Stimulated activated CD4-positive, alpha-beta T cell treated with anti-CD3 and anti-CD28 coated beads, Interleukin-4, amount 100 ng/mL, for 48 hours (primary cell): ENCODE measurements around the gene TTC23L.

ENCODE experiments used
- DNase-seq, 2 donors: peaks; one replicate each; pipeline ENCODE4 v3.0.0-alpha.2; 2020; ENCODE audit warnings: low read depth in 2 of 2

The TTC23L gene

GRCh38 chr5:34869256-34869655 lies 30.3 kb downstream of the TTC23L start:
- DNase-seq: no peak

GRCh38 chr5:34870382-34870781 lies 31.4 kb downstream of the TTC23L start:
- no peak for DNase-seq

GRCh38 chr5:34876275-34876674 lies 37.3 kb downstream of the TTC23L start:
- DNase-seq: no peak

- DNase-seq: no peak
Observed at GRCh38 chr5:34881246-34881645, 42.3 kb downstream of the TTC23L start.

GRCh38 chr5:34886392-34887119 lies 47.6 kb downstream of the TTC23L start:
- no peak for DNase-seq

- DNase-seq: no peak
Observed at GRCh38 chr5:34889394-34889793, 50.4 kb downstream of the TTC23L start.

- DNase-seq: no peak
Observed at GRCh38 chr5:34891981-34892380, 53.0 kb downstream of the TTC23L start.

- no peak for DNase-seq
Observed at GRCh38 chr5:34892414-34892813, 53.5 kb downstream of the TTC23L start.

GRCh38 chr5:34894716-34895115 lies 55.8 kb downstream of the TTC23L start:
- no peak for DNase-seq

GRCh38 chr5:34895641-34896419 lies 56.9 kb downstream of the TTC23L start:
- DNase-seq: no peak

- DNase-seq: no peak
Observed at GRCh38 chr5:34897646-34898045, 58.7 kb downstream of the TTC23L start.

GRCh38 chr5:34898258-34898895 lies 59.4 kb downstream of the TTC23L start:
- peak; percentile 35 to 40 for DNase-seq

GRCh38 chr5:34899066-34899465 lies 60.1 kb downstream of the TTC23L start:
- no peak for DNase-seq

GRCh38 chr5:34900652-34901051 lies 61.7 kb downstream of the TTC23L start:
- no peak for DNase-seq

GRCh38 chr5:34903260-34903659 lies 64.3 kb downstream of the TTC23L start:
- DNase-seq: no peak

GRCh38 chr5:34905564-34905963 lies 66.6 kb downstream of the TTC23L start:
- DNase-seq: no peak

GRCh38 chr5:34913072-34913471 lies 74.1 kb downstream of the TTC23L start:
- no peak for DNase-seq

GRCh38 chr5:34914671-34915138 lies 75.7 kb downstream of the TTC23L start:
- no peak for DNase-seq

GRCh38 chr5:34915139-34915855 lies 76.3 kb downstream of the TTC23L start, which contains the start of the genes BRIX1 and RAD1:
Gene BRIX1, plus strand, starts transcription at chr5:34915711. Its CDS starts 28 bp downstream, at chr5:34915739.
Gene RAD1, minus strand, starts transcription at chr5:34915504. Its CDS starts 612 bp downstream, at chr5:34914892.
- DNase-seq: peak; percentile 89 to 92

- peak in 1 of 2 donors; percentile 22 for DNase-seq
Observed at GRCh38 chr5:34915856-34916192, 76.9 kb downstream of the TTC23L start.

GRCh38 chr5:34916518-34916917 lies 77.6 kb downstream of the TTC23L start:
- no peak for DNase-seq

GRCh38 chr5:34918025-34918424 lies 79.1 kb downstream of the TTC23L start:
- no peak for DNase-seq
